Nephron (organoid): Measurements from ENCODE around the gene ZNF691.

Source experiments
- H3K27ac Mint-ChIP-seq, 3 experiments: 2 replicates each; pipeline ENCODE4 v1.8.0; 2020; ENCODE audit warnings: mixed read lengths in 3 of 3, mild to moderate bottlenecking in 2 of 3, moderate library complexity in 1 of 3
- H3K27me3 Mint-ChIP-seq: 2 replicates; pipeline ENCODE4 v1.8.0; 2021; ENCODE audit warnings: low read depth, mild to moderate bottlenecking, moderate library complexity, mixed read lengths
- H3K36me3 Mint-ChIP-seq: 2 replicates; pipeline ENCODE4 v1.8.0; 2020; ENCODE audit warnings: low read depth, mixed read lengths
- H3K4me1 Mint-ChIP-seq: 2 replicates; pipeline ENCODE4 v1.8.0; 2020; ENCODE audit warnings: mixed read lengths
- H3K4me3 Mint-ChIP-seq, 3 experiments: 2 replicates each; pipeline ENCODE4 v1.8.0; 2020; ENCODE audit warnings: mild to moderate bottlenecking in 3 of 3, mixed read lengths in 3 of 3, moderate library complexity in 2 of 3
- H3K9me3 Mint-ChIP-seq: 2 replicates; pipeline ENCODE4 v1.8.0; 2020; ENCODE audit warnings: mixed read lengths
- TF ChIP-seq, protein P1 (sequence below), 3 experiments: fragments of 200-600 bp; sonication (generic); IDR thresholded peaks; one replicate each; pipeline ENCODE4 v1.5.0; 2021; ENCODE audit warnings: antibody characterized with exemption in 3 of 3; ENCODE audit not compliant: unreplicated experiment in 3 of 3

Gene ZNF691

GRCh38 chr1:42873670-42874069, 27.3 kb downstream of the ZNF691 start:
- Mint-ChIP-seq H3K27me3 (peaks cover 9% of the 10 kb centered on the region), H3K9me3 (peaks cover 8% of the 10 kb centered on the region), H3K27ac (no peak overlapping the region), H3K36me3 (no peaks in the 10 kb centered on the region), H3K4me3 (no peak overlapping the region), H3K4me1 (no peaks in the 10 kb centered on the region)
- TF ChIP-seq, protein P1, sequence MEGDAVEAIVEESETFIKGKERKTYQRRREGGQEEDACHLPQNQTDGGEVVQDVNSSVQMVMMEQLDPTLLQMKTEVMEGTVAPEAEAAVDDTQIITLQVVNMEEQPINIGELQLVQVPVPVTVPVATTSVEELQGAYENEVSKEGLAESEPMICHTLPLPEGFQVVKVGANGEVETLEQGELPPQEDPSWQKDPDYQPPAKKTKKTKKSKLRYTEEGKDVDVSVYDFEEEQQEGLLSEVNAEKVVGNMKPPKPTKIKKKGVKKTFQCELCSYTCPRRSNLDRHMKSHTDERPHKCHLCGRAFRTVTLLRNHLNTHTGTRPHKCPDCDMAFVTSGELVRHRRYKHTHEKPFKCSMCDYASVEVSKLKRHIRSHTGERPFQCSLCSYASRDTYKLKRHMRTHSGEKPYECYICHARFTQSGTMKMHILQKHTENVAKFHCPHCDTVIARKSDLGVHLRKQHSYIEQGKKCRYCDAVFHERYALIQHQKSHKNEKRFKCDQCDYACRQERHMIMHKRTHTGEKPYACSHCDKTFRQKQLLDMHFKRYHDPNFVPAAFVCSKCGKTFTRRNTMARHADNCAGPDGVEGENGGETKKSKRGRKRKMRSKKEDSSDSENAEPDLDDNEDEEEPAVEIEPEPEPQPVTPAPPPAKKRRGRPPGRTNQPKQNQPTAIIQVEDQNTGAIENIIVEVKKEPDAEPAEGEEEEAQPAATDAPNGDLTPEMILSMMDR (IDR thresholded peaks at IDR 0.05; ENCODE audit: unreplicated experiment in 3 of 3) = no peak

- Mint-ChIP-seq H3K4me1 (no peaks in the 10 kb centered on the region), H3K4me3 (no peak overlapping the region), H3K9me3 (peaks cover 7% of the 10 kb centered on the region), H3K36me3 (no peaks in the 10 kb centered on the region), H3K27me3 (peaks cover 4% of the 10 kb centered on the region), H3K27ac (no peak overlapping the region)
- TF ChIP-seq, protein P1 (IDR thresholded peaks at IDR 0.05; ENCODE audit: unreplicated experiment in 3 of 3) = no peak
These were observed 29.6 kb downstream of the ZNF691 start for GRCh38 chr1:42876009-42876408.

DNA sequence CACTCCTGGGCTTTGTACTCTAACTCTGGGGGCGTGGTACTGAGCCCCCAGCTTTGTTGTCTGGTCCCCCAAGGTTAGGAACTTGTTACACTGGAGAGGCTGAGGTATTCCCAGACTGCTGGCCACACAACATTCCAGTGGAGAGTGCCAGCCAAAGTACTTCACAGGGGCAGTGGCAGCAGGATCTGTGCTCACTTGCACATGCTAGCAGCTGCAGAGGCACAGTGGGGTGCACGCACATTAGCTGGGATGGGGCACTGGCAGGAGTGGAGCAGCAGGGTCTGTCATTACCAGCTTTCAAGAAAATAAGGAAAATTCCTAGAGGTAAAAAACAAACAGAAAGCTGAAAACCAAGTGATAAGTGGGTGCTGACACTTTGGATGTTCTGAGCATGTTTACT, 31.0 kb downstream of the ZNF691 start:
- H3K9me3 Mint-ChIP-seq = peaks cover 3% of the 10 kb centered on the region
- H3K4me1 Mint-ChIP-seq = no peaks in the 10 kb centered on the region
- peaks cover 4% of the 10 kb centered on the region for H3K27me3 Mint-ChIP-seq
- H3K4me3 Mint-ChIP-seq = no peak overlapping the region
- H3K27ac Mint-ChIP-seq = no peak overlapping the region
- TF ChIP-seq, protein P1 (IDR thresholded peaks at IDR 0.05; ENCODE audit: unreplicated experiment in 3 of 3) = no peak
- no peaks in the 10 kb centered on the region for H3K36me3 Mint-ChIP-seq

GRCh38 chr1:42880384-42880783, 34.0 kb downstream of the ZNF691 start:
- TF ChIP-seq, protein P1 (IDR thresholded peaks at IDR 0.05; ENCODE audit: unreplicated experiment in 3 of 3) = no peak
- Mint-ChIP-seq H3K4me1 (no peaks in the 10 kb centered on the region), H3K4me3 (no peak overlapping the region), H3K27me3 (peaks cover 4% of the 10 kb centered on the region), H3K27ac (no peak overlapping the region), H3K9me3 (no peaks in the 10 kb centered on the region), H3K36me3 (no peaks in the 10 kb centered on the region)

DNA sequence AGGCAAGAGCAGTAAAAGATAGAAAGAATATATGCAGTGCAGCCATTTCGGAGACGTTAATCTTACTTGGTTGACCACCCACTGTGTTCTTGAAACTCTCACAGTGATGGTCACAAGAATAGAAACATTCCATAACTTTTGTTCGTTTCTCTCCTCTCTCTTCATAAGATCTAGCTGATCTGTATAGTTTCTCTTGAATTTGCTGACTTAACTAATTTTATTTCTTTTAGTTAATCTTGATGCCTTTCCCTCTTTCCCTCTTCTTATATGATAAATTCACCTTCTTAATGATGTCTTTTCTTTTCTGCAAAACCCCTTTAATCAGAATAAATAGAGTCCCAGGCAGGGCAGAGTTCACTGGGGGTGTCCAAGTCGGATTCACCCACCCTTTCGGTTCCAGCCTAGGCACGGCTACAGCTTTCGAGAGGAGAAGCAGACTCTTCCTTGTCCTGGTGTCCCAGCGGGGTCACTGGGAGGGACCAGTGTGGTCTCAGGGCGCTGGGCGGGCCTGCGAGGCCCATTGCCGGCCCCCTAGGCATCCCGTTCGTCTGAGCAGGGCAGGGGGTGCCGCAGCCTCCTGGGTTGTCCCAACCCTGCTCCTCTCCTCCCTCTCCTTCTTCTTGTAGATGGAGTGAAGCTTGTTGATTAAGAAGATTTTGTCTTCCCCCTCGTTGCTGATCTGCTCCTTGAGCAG, 39.8 kb downstream of the ZNF691 start:
- no peaks in the 10 kb centered on the region for H3K4me1 Mint-ChIP-seq
- H3K4me3 Mint-ChIP-seq = no peak overlapping the region
- H3K9me3 Mint-ChIP-seq = no peaks in the 10 kb centered on the region
- no peaks in the 10 kb centered on the region for H3K36me3 Mint-ChIP-seq
- TF ChIP-seq, protein P1 (IDR thresholded peaks at IDR 0.05; ENCODE audit: unreplicated experiment in 3 of 3) = no peak
- H3K27ac Mint-ChIP-seq = no peak overlapping the region
- H3K27me3 Mint-ChIP-seq = peaks cover 3% of the 10 kb centered on the region

GRCh38 chr1:42886800-42887199, 40.4 kb downstream of the ZNF691 start:
- H3K9me3 Mint-ChIP-seq = no peaks in the 10 kb centered on the region
- no peaks in the 10 kb centered on the region for H3K36me3 Mint-ChIP-seq
- no peak overlapping the region for H3K27ac Mint-ChIP-seq
- no peak overlapping the region for H3K4me3 Mint-ChIP-seq
- TF ChIP-seq, protein P1 (IDR thresholded peaks at IDR 0.05; ENCODE audit: unreplicated experiment in 3 of 3) = no peak
- H3K4me1 Mint-ChIP-seq = no peaks in the 10 kb centered on the region
- peaks cover 3% of the 10 kb centered on the region for H3K27me3 Mint-ChIP-seq
